ENCODE results near the gene SLC16A10. TPM values are rescaled to one million over a fixed set of nuclear protein-coding genes. Genes with fewer than 3 reads are reported as not detected.
A peak's percentile ranks its signal among the peaks of the same experiment; 100 is the strongest.

SLC16A10 gene
- total and polyA plus RNA-seq, 2 of the 8 experiments (the other 6 are each of a cell fraction or from before 2014, with no cell fraction given) = 18.6 to 23.2 TPM

DNA sequence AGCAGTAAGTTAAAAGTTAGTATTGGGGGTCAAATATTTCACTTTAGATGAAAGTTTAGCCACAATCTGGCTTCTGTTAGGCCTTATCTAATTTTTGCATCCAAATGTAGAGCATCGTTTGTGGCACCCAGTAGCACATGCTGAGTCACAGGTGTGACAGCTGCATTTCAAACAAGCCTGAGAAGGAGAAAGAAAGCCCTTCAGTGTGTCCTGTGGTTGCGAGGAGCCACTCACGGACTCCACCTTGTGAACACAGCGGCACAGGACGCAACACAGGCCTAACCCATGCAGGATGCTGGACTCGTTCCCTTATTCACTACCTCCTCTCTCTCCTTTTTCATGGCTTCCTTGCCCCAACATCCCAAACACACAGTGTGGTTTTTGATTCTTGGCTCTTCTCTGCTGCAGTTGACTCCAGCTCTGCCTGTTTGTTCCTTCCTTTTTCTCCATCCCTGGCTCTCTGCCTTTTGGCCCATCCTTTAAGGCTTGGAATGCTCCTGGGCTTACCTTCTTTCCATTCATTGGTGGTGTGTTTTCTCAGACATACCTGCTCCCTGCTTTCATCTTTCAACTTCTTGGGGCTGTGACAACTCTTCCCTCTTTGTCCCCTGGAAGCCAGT, 124.2 kb downstream of the SLC16A10 start:
- ChIA-PET POLR2A (ENCODE audit: partially characterized antibody) (no interaction called here), CTCF (ENCODE audit: partially characterized antibody) (interaction anchor here (0.9 to 5.3 kb wide), 3 partner anchors 36 to 201 kb away, joined by 3 to 59 read pairs (median 4); no protein-coding TSS in a partner anchor)
- WGBS, 2 experiments (ENCODE audit: extremely low coverage in 1 of 2, insufficient coverage in 1 of 2, insufficient read length in 1 of 2, insufficient replicate concordance in 2 of 2, low coverage in 1 of 2, low lambda C conversion rate in 2 of 2, missing lambda C conversion rate in 1 of 2) = 93% methylated on average over 6 of the region's 6 CpGs; no CpG with 5 or more reads in 1 of the 2 experiments
- Histone ChIP-seq H3K79me1 (ENCODE audit: low read depth, low read length) (no peaks in the 10 kb centered on the region), H2BK20ac (ENCODE audit: low read length) (peak overlapping the region; percentile 77; the same call in 1 of the 2 replicates), H2BK15ac (ENCODE audit: low read length) (no peak overlapping the region), H4K20me1 (replicated peaks in 1 of 2; ENCODE audit: control insufficient read depth in 1 of 2, insufficient read depth in 2 of 2, low read length in 2 of 2) (no peaks in the 10 kb centered on the region), H4K91ac (replicated peaks; ENCODE audit: insufficient read length, low read length) (no peak overlapping the region), H3K36me3 (ENCODE audit: control insufficient read depth in 2 of 4, insufficient read depth in 4 of 4, low read length in 3 of 4) (no peaks in the 10 kb centered on the region), H3K4me3 (ENCODE audit: extremely low read depth in 1 of 4, insufficient read depth in 2 of 4, low read depth in 3 of 4, low read length in 4 of 4) (no peak overlapping the region), H3K9me3 (ENCODE audit: insufficient read depth in 2 of 2, low read depth in 1 of 2, low read length in 1 of 2) (no peaks in the 10 kb centered on the region), H3K79me2 (ENCODE audit: control insufficient read depth in 1 of 2, insufficient read depth in 2 of 2, low read length in 2 of 2) (no peaks in the 10 kb centered on the region), H3K14ac (ENCODE audit: insufficient read length) (no peak overlapping the region), H4K5ac (ENCODE audit: insufficient read length, low read depth, low read length) (no peak overlapping the region), H2BK5ac (ENCODE audit: low read depth, low read length) (no peak overlapping the region), H3K4ac (replicated peaks; ENCODE audit: insufficient read length, low read depth, low read length) (no peak overlapping the region), H3K23ac (ENCODE audit: insufficient read length) (no peak overlapping the region), H3K4me1 (replicated peaks in 1 of 4; ENCODE audit: control insufficient read depth in 3 of 4, insufficient read depth in 4 of 4, low read length in 3 of 4) (peaks cover 0 to 3% (median 1%) of the 10 kb centered on the region in 4 experiments; a peak in 2 of 7 replicates), H2AFZ (ENCODE audit: low read length) (no peak overlapping the region), H3K56ac (replicated peaks; ENCODE audit: insufficient read length, low read depth, low read length) (no peak overlapping the region), H3K27ac (ENCODE audit: low read depth, low read length) (no peak overlapping the region), H3K9ac (replicated peaks in 1 of 4; ENCODE audit: extremely low read depth in 1 of 4, low read depth in 3 of 4, low read length in 3 of 4) (no peak overlapping the region; a peak in 1 of 7 replicates), H2AK5ac (ENCODE audit: low read depth, low read length) (no peak overlapping the region), H3K27me3 (replicated peaks in 1 of 4; ENCODE audit: control insufficient read depth in 3 of 4, extremely low read depth in 1 of 4, insufficient read depth in 3 of 4, low read length in 3 of 4) (no peaks in the 10 kb centered on the region), H2BK120ac (replicated peaks; ENCODE audit: low read depth, low read length) (no peak overlapping the region), H3K23me2 (ENCODE audit: low read depth, low read length) (no peaks in the 10 kb centered on the region), H3K4me2 (ENCODE audit: insufficient read depth in 1 of 2, low read depth in 2 of 2, low read length in 2 of 2) (no peak overlapping the region), H3K18ac (ENCODE audit: extremely low read depth, low read length) (no peak overlapping the region), H4K8ac (ENCODE audit: extremely low read depth, insufficient read depth, low read length) (no peak overlapping the region), H2BK12ac (ENCODE audit: low read depth, low read length) (0 out of 2 replicates have a peak overlapping the region, but pooled peaks have one; percentile 10)
- no peak for FAIRE-seq
- no peak for DNase-seq (ENCODE audit: low read depth in 1 of 2, low spot score in 2 of 2)
- TF ChIP-seq BACH1 (IDR thresholded peaks at IDR 0.05; ENCODE audit: low read length) (no peak), SRF (IDR thresholded peaks at IDR 0.05; ENCODE audit: low read depth, low read length) (no peak), RNF2 (IDR thresholded peaks at IDR 0.05; ENCODE audit: borderline replicate concordance, low read depth, low read length, missing control alignments, poor library complexity, severe bottlenecking) (no peak), CHD2 (IDR thresholded peaks at IDR 0.05; ENCODE audit: low read length) (no peak), RAD21 (IDR thresholded peaks at IDR 0.05 in 1 of 2, conservative IDR thresholded peaks at IDR 0.05 in 1 of 2; ENCODE audit: low read depth in 2 of 2, low read length in 2 of 2) (no peak), TAF7 (optimal IDR thresholded peaks at IDR 0.05; ENCODE audit: borderline replicate concordance, low read depth, low read length) (no peak), SP4 (IDR thresholded peaks at IDR 0.05; ENCODE audit: low read length) (no peak), RXRA (IDR thresholded peaks at IDR 0.05; ENCODE audit: insufficient read depth, low read depth, low read length) (no peak), BCL11A (IDR thresholded peaks at IDR 0.05; ENCODE audit: low read depth in 2 of 2, low read length in 2 of 2) (no peak), TEAD4 (IDR thresholded peaks at IDR 0.05; ENCODE audit: low read depth, low read length) (no peak), GABPA (IDR thresholded peaks at IDR 0.05; ENCODE audit: borderline replicate concordance, insufficient read depth, low read length) (no peak), KDM4A (IDR thresholded peaks at IDR 0.05; ENCODE audit: low read depth, low read length, severe bottlenecking) (no peak), POU5F1 (IDR thresholded peaks at IDR 0.05; ENCODE audit: low read depth, low read length) (no peak)
